Fibroblast of lung (primary cell): Measurements from ENCODE around the gene EPHB1. TPM values are rescaled to one million over a fixed set of nuclear protein-coding genes. Genes with fewer than 3 reads are reported as not detected.

Experiments used
- DNase-seq, 2 donors: peaks; one replicate each; pipeline versions ENCODE4 v3.0.0 to v3.0.0-alpha.2; 2010; ENCODE audit warnings: low read depth in 2 of 2
- H2AFZ ChIP-seq: 2 replicates; pipeline ENCODE4 v1.5.1; 2012; ENCODE audit warnings: low read length, control low read depth, inconsistent platforms
- H3K27ac ChIP-seq: 2 replicates; pipeline ENCODE4 v1.5.1; 2011; ENCODE audit warnings: low read length, control low read depth; ENCODE audit not compliant: insufficient read depth
- H3K27me3 ChIP-seq: 2 replicates; pipeline ENCODE4 v1.5.1; 2011; ENCODE audit warnings: mild to moderate bottlenecking, low read length; ENCODE audit not compliant: control insufficient read depth, insufficient read depth
- H3K36me3 ChIP-seq: 2 replicates; pipeline ENCODE4 v1.5.1; 2011; ENCODE audit warnings: low read length; ENCODE audit not compliant: control insufficient read depth, insufficient read depth
- H3K4me1 ChIP-seq: 2 replicates; pipeline ENCODE4 v1.5.1; 2011; ENCODE audit warnings: low read length; ENCODE audit not compliant: control insufficient read depth, insufficient read depth; ENCODE audit errors: extremely low read depth
- H3K4me2 ChIP-seq: 2 replicates; pipeline ENCODE4 v1.5.1; 2011; ENCODE audit warnings: low read length, control low read depth; ENCODE audit not compliant: insufficient read depth; ENCODE audit errors: extremely low read depth
- H3K4me3 ChIP-seq, 4 experiments: fragments of 200-600 bp in 1 of 4; sonication (generic) in 1 of 4; replicated peaks in 1 of 4; 2 replicates each; pipeline ENCODE4 v1.5.1; 2011 to 2016; ENCODE audit warnings: low read length in 4 of 4, low read depth in 3 of 4, mild to moderate bottlenecking in 3 of 4, control low read depth in 2 of 4, inconsistent platforms in 1 of 4, mixed read lengths in 1 of 4; ENCODE audit not compliant: insufficient read depth in 1 of 4; ENCODE audit errors: control extremely low read depth in 1 of 4
- H3K79me2 ChIP-seq: 2 replicates; pipeline ENCODE4 v1.5.1; 2012; ENCODE audit warnings: mild to moderate bottlenecking, low read length, inconsistent platforms; ENCODE audit not compliant: control insufficient read depth, insufficient read depth
- H3K9ac ChIP-seq: 2 replicates; pipeline ENCODE4 v1.5.1; 2011; ENCODE audit warnings: mild to moderate bottlenecking, low read length, control low read depth; ENCODE audit not compliant: insufficient read depth
- H3K9me3 ChIP-seq: 2 replicates; pipeline ENCODE4 v1.5.1; 2012; ENCODE audit warnings: low read depth, low read length; ENCODE audit not compliant: control insufficient read depth, insufficient read depth
- H4K20me1 ChIP-seq: 2 replicates; pipeline ENCODE4 v1.5.1; 2011; ENCODE audit warnings: low read length; ENCODE audit not compliant: control insufficient read depth, insufficient read depth; ENCODE audit errors: extremely low read depth
- EZH2 ChIP-seq: IDR thresholded peaks from 2 replicates; pipeline ENCODE4 v1.5.1; 2012; ENCODE audit warnings: low read length, control low read depth, mild to moderate bottlenecking; ENCODE audit errors: missing control alignments
- polyA plus RNA-seq, 2 donors: library from polyadenylated mRNA; depleted of rRNA in 1 of 2; stranded (reverse) in 1 of 2; unstranded in 1 of 2; fragments of >200 nt; gene quantifications; 2 replicates each; pipeline ENCODE4 v1.2.1, GENCODE V29; 2011 to 2012; ENCODE audit warnings: missing spikeins in 1 of 2
- total RNA-seq: library from RNA; depleted of rRNA; stranded (reverse); fragments of >200 nt; gene quantifications from 2 replicates; pipeline ENCODE4 v1.2.1, GENCODE V29; 2014
- TF ChIP-seq, protein P1 (sequence below), 2 donors: IDR thresholded peaks in 1 of 2; conservative IDR thresholded peaks in 1 of 2; 1 replicate in 1 of 2; 2 replicates in 1 of 2; pipeline ENCODE4 v1.5.1; 2011 to 2012; ENCODE audit warnings: low read length in 2 of 2, control low read depth in 1 of 2, inconsistent platforms in 1 of 2, low read depth in 1 of 2, mild to moderate bottlenecking in 1 of 2

EPHB1 gene
- total and polyA plus RNA-seq, 2 donors (not counting 1 experiment from before 2014, with no cell fraction given): 0.14 to 0.50 TPM

- Histone ChIP-seq H3K79me2 (no peaks in the 10 kb centered on the region), H3K9me3 (no peaks in the 10 kb centered on the region), H3K4me3 (peak overlapping the region in 3 of 4 experiments; percentile 51 to 61 (median 55)), H3K4me2 (peak overlapping the region; percentile 96), H3K27me3 (peaks cover 10% of the 10 kb centered on the region), H3K9ac (peak overlapping the region; percentile 37), H3K4me1 (peaks cover 2% of the 10 kb centered on the region), H2AFZ (peak overlapping the region; percentile 74), H3K36me3 (no peaks in the 10 kb centered on the region), H4K20me1 (no peaks in the 10 kb centered on the region), H3K27ac (no peak overlapping the region)
- peak; percentile 11 for TF ChIP-seq EZH2
- TF ChIP-seq, protein P1, sequence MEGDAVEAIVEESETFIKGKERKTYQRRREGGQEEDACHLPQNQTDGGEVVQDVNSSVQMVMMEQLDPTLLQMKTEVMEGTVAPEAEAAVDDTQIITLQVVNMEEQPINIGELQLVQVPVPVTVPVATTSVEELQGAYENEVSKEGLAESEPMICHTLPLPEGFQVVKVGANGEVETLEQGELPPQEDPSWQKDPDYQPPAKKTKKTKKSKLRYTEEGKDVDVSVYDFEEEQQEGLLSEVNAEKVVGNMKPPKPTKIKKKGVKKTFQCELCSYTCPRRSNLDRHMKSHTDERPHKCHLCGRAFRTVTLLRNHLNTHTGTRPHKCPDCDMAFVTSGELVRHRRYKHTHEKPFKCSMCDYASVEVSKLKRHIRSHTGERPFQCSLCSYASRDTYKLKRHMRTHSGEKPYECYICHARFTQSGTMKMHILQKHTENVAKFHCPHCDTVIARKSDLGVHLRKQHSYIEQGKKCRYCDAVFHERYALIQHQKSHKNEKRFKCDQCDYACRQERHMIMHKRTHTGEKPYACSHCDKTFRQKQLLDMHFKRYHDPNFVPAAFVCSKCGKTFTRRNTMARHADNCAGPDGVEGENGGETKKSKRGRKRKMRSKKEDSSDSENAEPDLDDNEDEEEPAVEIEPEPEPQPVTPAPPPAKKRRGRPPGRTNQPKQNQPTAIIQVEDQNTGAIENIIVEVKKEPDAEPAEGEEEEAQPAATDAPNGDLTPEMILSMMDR (conservative IDR thresholded peaks at IDR 0.05 in 1 of 2, IDR thresholded peaks at IDR 0.05 in 1 of 2; ENCODE audit: low read depth in 1 of 2, low read length in 2 of 2): no peak
- DNase-seq: peak; percentile 26 to 48
Measured at GRCh38 chr3:134795746-134796280, 753 bp downstream of the EPHB1 start.

DNA sequence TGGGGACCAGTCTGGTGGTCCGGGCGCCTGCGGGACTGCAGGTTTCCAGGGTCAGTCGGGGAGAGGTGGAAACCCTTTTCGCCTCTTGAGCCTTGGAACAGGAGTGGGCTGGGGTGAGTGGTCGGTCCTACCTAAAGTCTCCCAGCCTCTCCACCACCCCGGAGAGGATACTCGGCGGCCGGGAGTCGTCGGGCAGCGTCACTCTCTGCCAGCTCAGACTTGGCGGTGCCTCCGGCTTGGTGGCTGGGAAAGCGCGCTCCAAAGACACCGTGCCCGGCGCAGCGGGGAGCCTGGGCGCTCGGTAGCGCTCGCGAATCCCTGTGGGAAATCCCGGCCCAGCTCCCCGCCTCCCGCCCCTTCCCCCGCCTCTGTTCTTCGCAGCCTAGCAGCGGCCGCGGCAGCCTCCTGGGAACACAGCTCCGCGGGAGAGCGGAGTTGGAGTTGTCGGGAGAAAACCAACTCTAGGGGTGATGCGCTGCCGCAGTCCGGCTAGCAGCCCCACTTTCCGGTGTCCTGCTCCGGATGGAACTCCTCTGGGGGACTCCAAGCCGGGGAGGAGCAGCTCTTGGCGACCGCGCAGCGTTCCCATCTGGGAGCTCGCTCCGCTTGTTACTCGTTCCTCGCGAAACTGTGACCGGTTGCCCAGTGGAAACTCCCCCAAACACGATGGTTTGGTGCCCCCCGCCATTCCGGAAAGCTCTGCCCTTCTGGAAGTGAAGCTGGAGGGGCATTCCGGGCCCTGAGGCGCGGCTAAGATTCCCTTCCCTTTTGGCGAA lies 1.4 kb downstream of the EPHB1 start:
- Histone ChIP-seq H2AFZ (peak overlapping the region; percentile 17), H4K20me1 (no peaks in the 10 kb centered on the region), H3K4me2 (peak overlapping the region; percentile 96), H3K27me3 (peaks cover 10% of the 10 kb centered on the region), H3K4me1 (peaks cover 2% of the 10 kb centered on the region), H3K36me3 (no peaks in the 10 kb centered on the region), H3K9me3 (no peaks in the 10 kb centered on the region), H3K79me2 (no peaks in the 10 kb centered on the region), H3K9ac (no peak overlapping the region), H3K4me3 (peak overlapping the region in 3 of 4 experiments; percentile 51 to 61 (median 55)), H3K27ac (no peak overlapping the region)
- DNase-seq: peak; percentile 3 to 28
- no peak for TF ChIP-seq EZH2
- TF ChIP-seq, protein P1 (conservative IDR thresholded peaks at IDR 0.05 in 1 of 2, IDR thresholded peaks at IDR 0.05 in 1 of 2; ENCODE audit: low read depth in 1 of 2, low read length in 2 of 2): no peak

- Histone ChIP-seq H3K79me2 (no peaks in the 10 kb centered on the region), H3K27ac (no peak overlapping the region), H3K4me2 (peak overlapping the region; percentile 96), H3K4me3 (peak overlapping the region in 3 of 4 experiments; percentile 46 to 61 (median 55)), H2AFZ (no peak overlapping the region), H3K27me3 (peaks cover 10% of the 10 kb centered on the region), H3K4me1 (peaks cover 2% of the 10 kb centered on the region), H3K9me3 (no peaks in the 10 kb centered on the region), H4K20me1 (no peaks in the 10 kb centered on the region), H3K9ac (no peak overlapping the region), H3K36me3 (no peaks in the 10 kb centered on the region)
- peak; percentile 88 for TF ChIP-seq EZH2
- TF ChIP-seq, protein P1 (conservative IDR thresholded peaks at IDR 0.05 in 1 of 2, IDR thresholded peaks at IDR 0.05 in 1 of 2; ENCODE audit: low read depth in 1 of 2, low read length in 2 of 2): no peak
- no peak for DNase-seq
Measured at GRCh38 chr3:134797057-134797740, 2.1 kb downstream of the EPHB1 start.
